Heart left ventricle (tissue), 16 donors: ENCODE measurements around the gene NLRC4. TPM values are rescaled to one million over a fixed set of nuclear protein-coding genes. Genes with fewer than 3 reads are reported as not detected.

ENCODE experiments used
- ATAC-seq, 4 donors: fragments of 200-7000 bp; cut with Tn5 transposase; one replicate each; pipeline ENCODE4 v1.9.1; 2020 to 2022; ENCODE audit warnings: moderate library complexity in 4 of 4, mild to moderate bottlenecking in 3 of 4, moderate number of reproducible peaks in 1 of 4
- DNase-seq, 5 donors: peaks; one replicate each; pipeline ENCODE4 v3.0.0-alpha.2; 2020
- H3K27ac ChIP-seq, 12 donors: fragments of 200-600 bp; sonication (generic) in 4 of 12; one replicate each; pipeline versions ENCODE4 v1.5.0 to v1.8.0; 2016 to 2022; ENCODE audit warnings: mild to moderate bottlenecking in 2 of 12
- H3K27me3 ChIP-seq, 9 donors: fragments of 200-600 bp; sonication (generic) in 2 of 9; one replicate each; pipeline versions ENCODE4 v1.5.1 to v1.8.0; 2016 to 2022; ENCODE audit warnings: mild to moderate bottlenecking in 3 of 9
- H3K36me3 ChIP-seq, 9 donors: fragments of 200-600 bp; sonication (generic) in 2 of 9; one replicate each; pipeline versions ENCODE4 v1.5.0 to v1.8.0; 2018 to 2022; ENCODE audit warnings: mild to moderate bottlenecking in 2 of 9
- H3K4me1 ChIP-seq, 12 donors: fragments of 200-600 bp; sonication (generic) in 4 of 12; one replicate each; pipeline versions ENCODE4 v1.5.0 to v1.8.0; 2016 to 2022; ENCODE audit warnings: mild to moderate bottlenecking in 3 of 12
- H3K4me3 ChIP-seq, 12 donors: fragments of 200-600 bp; sonication (generic) in 4 of 12; one replicate each; pipeline versions ENCODE4 v1.5.0 to v1.8.0; 2017 to 2022; ENCODE audit warnings: mild to moderate bottlenecking in 9 of 12, moderate library complexity in 4 of 12
- H3K9me3 ChIP-seq, 12 donors: fragments of 200-600 bp; sonication (generic) in 4 of 12; one replicate each; pipeline versions ENCODE4 v1.5.0 to v1.8.0; 2016 to 2022; ENCODE audit warnings: mild to moderate bottlenecking in 1 of 12
- POLR2A ChIP-seq, 2 donors: fragments of 450-650 bp; IDR thresholded peaks; one replicate each; pipeline ENCODE4 v1.6.1; 2017; ENCODE audit warnings: antibody characterized with exemption in 2 of 2, mild to moderate bottlenecking in 2 of 2, moderate library complexity in 2 of 2
- WGBS, 4 donors: extraction: QIAGEN DNeasy Blood & Tissue Kit in 2 of 4; methylation state at CpG; one replicate each; pipeline versions ENCODE4 v1.1.5 to v1.1.7; 2013 to 2018; 5-methylcytosine and 5-hydroxymethylcytosine counted together
- intact Hi-C, 10 donors: fragments of 100-400 bp; cut with DNase I; formaldehyde crosslinking; loops; one replicate each; pipeline versions ENCODE4 v1.11.1 to v1.14.2; 2022
- polyA plus RNA-seq, 2 donors: library from polyadenylated mRNA; stranded (reverse); fragments of 200-250 nt; gene quantifications; one replicate each; pipeline ENCODE4 v1.2.3, GENCODE V29; 2013
- total RNA-seq, 9 donors: library from RNA; depleted of rRNA in 2 of 9; stranded (reverse); fragments of >200 nt in 2 of 9; fragmentation: NEBNext Ultra II Directional in 3 of 9; extraction: Animal tissue kit (Norgen Biotek cat#: 25700) in 3 of 9; gene quantifications; one replicate each; pipeline versions ENCODE4 v1.1.0 to v1.2.4, GENCODE V29; 2016 to 2023
- TF ChIP-seq, protein P1 (sequence below), 12 donors: fragments of 200-600 bp; sonication (generic) in 4 of 12; IDR thresholded peaks; one replicate each; pipeline versions ENCODE4 v1.5.0 to v1.8.0; 2018 to 2022; ENCODE audit warnings: antibody characterized with exemption in 12 of 12, mild to moderate bottlenecking in 5 of 12
- donor health status: ischemic (EF 13 %, LVEDD 7.1; RV severe dilation, severe dysfunction).
- donor health status: healthy with polysubstance abuse.
- donor health status: DM: no; HTN: yes; CAD: no.
- donor health status: DM: no; HTN: no; CAD: no.
- donor health status: ischemic (EF 25% LVEDD 6.9; RV normal size, moderate dysfunction).
- donor health status: ischemic (EF 25% LVEDD 5.7; RV mildly dilated, moderate dysfunction).
- donor health status: healthy.
- donor health status: DM: yes; HTN: yes; CAD: no.
- donor health status: ischemic (EF 35%, LVEDD 5.7; RV mildly dilated, moderate dysfunction).
- donor health status: nonischemic (EF 11% LVEDD 7.7; RV severe dilation, severe dysfunction).
- donor health status: DM: yes; HTN: yes; CAD: no.
- donor health status: PGD.
- donor health status: ischemic (EF 29% LVEDD 5.4; RV normal size, mild dysfunction).
- donor health status: nonischemic (EF 23%, LVEDD 6.1; RV moderate dilation, normal function).

NLRC4 gene
- total and polyA plus RNA-seq, 11 donors, result 0.19 to 4.8 (median 0.55) TPM

DNA sequence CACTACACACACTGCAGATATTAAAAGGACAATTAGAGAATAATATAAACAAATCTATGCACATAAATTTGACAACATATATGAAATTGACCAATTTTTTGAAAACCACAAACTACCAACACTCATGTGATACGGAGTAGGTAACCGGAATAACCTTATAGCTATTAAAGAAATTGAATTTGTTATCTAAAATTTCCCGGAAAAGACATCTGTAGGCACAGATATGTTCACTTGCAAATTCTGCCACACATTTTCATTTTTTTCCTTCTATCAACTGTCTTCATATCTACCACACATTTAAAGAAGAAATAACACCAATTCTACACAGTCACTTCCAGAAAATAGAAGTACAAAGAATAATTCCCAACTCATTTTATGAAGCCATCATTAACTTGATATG is 22.4 kb downstream of the NLRC4 start:
- ATAC-seq (no peak), DNase-seq (no peak)
- no peaks in the 10 kb centered on the region for H3K27me3 ChIP-seq
- H3K4me1 ChIP-seq, result no peaks in the 10 kb centered on the region
- TF ChIP-seq POLR2A (IDR thresholded peaks at IDR 0.05), result no peak
- TF ChIP-seq, protein P1, sequence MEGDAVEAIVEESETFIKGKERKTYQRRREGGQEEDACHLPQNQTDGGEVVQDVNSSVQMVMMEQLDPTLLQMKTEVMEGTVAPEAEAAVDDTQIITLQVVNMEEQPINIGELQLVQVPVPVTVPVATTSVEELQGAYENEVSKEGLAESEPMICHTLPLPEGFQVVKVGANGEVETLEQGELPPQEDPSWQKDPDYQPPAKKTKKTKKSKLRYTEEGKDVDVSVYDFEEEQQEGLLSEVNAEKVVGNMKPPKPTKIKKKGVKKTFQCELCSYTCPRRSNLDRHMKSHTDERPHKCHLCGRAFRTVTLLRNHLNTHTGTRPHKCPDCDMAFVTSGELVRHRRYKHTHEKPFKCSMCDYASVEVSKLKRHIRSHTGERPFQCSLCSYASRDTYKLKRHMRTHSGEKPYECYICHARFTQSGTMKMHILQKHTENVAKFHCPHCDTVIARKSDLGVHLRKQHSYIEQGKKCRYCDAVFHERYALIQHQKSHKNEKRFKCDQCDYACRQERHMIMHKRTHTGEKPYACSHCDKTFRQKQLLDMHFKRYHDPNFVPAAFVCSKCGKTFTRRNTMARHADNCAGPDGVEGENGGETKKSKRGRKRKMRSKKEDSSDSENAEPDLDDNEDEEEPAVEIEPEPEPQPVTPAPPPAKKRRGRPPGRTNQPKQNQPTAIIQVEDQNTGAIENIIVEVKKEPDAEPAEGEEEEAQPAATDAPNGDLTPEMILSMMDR (IDR thresholded peaks at IDR 0.05), result no peak
- intact Hi-C loops, result no loop called here
- 89 to 95% (median 93%) methylated on average over 3 of the region's 3 CpGs for WGBS, 4 donors
- no peaks in the 10 kb centered on the region for H3K9me3 ChIP-seq
- H3K36me3 ChIP-seq, result peaks cover 0 to 23% (median 0%) of the 10 kb centered on the region in 9 donors
- no peak overlapping the region for H3K4me3 ChIP-seq
- no peak overlapping the region for H3K27ac ChIP-seq

DNA sequence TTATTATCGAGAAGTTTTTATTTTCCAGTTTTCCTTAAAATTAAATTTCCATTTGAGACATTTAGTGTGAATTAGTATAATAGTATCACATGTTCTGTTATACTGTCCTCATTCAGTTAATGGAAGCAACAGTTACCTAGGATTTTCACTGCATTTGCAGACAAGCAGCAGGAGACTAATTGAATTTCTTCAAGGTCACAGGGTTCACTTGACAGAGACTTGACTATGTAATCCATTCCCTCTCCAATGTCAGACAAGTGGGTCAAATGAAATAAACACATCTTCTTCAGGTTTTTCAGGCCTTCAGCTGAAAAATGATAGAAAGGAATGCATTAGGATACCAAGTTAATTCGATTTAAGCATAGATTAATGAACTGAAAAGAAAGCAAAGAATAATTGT is 26.7 kb downstream of the NLRC4 start:
- intact Hi-C loops, result no loop called here
- TF ChIP-seq POLR2A (IDR thresholded peaks at IDR 0.05), result no peak
- TF ChIP-seq, protein P1 (IDR thresholded peaks at IDR 0.05), result no peak
- H3K27ac ChIP-seq, result no peak overlapping the region
- no peak overlapping the region for H3K4me3 ChIP-seq
- no peaks in the 10 kb centered on the region for H3K27me3 ChIP-seq
- WGBS, 4 donors, result 83 to 92% (median 88%) methylated on average over 2 of the region's 2 CpGs
- H3K4me1 ChIP-seq, result no peaks in the 10 kb centered on the region
- H3K36me3 ChIP-seq, result peaks cover 0 to 40% (median 0%) of the 10 kb centered on the region in 9 donors
- DNase-seq, result no peak
- H3K9me3 ChIP-seq, result peaks cover 0 to 3% (median 0%) of the 10 kb centered on the region in 12 donors
- no peak for ATAC-seq

DNA sequence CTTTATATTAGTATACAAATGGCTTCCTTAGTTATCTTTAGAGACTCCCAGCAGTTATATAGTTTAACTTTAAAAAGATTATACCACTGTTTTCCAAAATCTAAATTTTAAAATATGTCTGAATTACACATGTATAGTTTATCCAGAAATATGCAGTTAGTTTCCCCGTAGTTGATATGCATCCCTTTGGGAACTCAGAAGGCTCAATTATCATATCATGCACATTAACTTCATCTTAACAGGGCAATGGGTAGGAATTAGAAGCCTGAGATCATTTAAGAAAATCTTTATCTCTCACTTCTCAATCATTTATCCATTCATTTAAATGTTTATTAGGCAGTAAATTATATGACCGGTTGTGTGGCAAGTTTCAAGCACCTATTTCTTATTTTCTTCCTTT is 27.2 kb downstream of the NLRC4 start:
- Histone ChIP-seq H3K9me3 (peaks cover 0 to 3% (median 0%) of the 10 kb centered on the region in 12 donors), H3K27ac (no peak overlapping the region), H3K4me3 (no peak overlapping the region), H3K4me1 (no peaks in the 10 kb centered on the region), H3K27me3 (no peaks in the 10 kb centered on the region), H3K36me3 (peaks cover 0 to 43% (median 0%) of the 10 kb centered on the region in 9 donors)
- TF ChIP-seq, protein P1 (IDR thresholded peaks at IDR 0.05), result no peak
- TF ChIP-seq POLR2A (IDR thresholded peaks at IDR 0.05), result no peak
- no peak for DNase-seq
- ATAC-seq, result no peak
- WGBS, 4 donors, result 85 to 95% (median 91%) methylated on average over 2 of the region's 2 CpGs
- intact Hi-C loops, result no loop called here

DNA sequence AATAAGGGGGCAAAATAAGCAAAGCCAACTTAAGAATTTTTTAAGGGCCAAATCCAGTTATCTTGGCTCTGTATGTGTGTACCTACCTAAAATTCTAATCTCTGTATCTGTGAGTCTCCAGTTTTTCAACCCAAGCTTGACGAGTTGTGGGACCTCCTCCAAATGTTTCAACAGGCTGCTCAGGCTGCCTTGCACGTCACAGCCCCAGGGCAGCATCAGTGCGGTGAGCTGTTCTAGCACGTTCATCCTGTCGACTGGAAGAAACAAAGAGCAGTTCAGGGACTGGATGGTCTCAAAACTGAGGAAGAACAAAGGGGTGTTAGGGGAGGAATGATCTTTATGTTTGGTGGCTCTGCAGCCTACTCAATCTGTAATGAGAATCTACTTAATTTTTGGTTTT is 29.4 kb downstream of the NLRC4 start:
- intact Hi-C loops, result no loop called here
- Histone ChIP-seq H3K27me3 (no peaks in the 10 kb centered on the region), H3K9me3 (peaks cover 0 to 3% (median 0%) of the 10 kb centered on the region in 12 donors), H3K36me3 (peaks cover 0 to 48% (median 0%) of the 10 kb centered on the region in 9 donors), H3K4me3 (no peak overlapping the region), H3K4me1 (no peaks in the 10 kb centered on the region), H3K27ac (no peak overlapping the region)
- TF ChIP-seq POLR2A (IDR thresholded peaks at IDR 0.05), result no peak
- TF ChIP-seq, protein P1 (IDR thresholded peaks at IDR 0.05), result no peak
- 82 to 85% (median 83%) methylated on average over 5 of the region's 5 CpGs for WGBS, 4 donors
- DNase-seq (no peak), ATAC-seq (no peak)
